Heart left ventricle (tissue), 13 donors: ENCODE results near the gene EMILIN2.

Experiments
- POLR2A ChIP-seq, 2 donors: fragments of 450-650 bp; IDR thresholded peaks; one replicate each; pipeline ENCODE4 v1.6.1; 2017; ENCODE audit warnings: antibody characterized with exemption in 2 of 2, mild to moderate bottlenecking in 2 of 2, moderate library complexity in 2 of 2
- TF ChIP-seq, protein P1 (sequence below), 12 donors: fragments of 200-600 bp; sonication (generic) in 4 of 12; IDR thresholded peaks; one replicate each; pipeline versions ENCODE4 v1.5.0 to v1.8.0; 2018 to 2022; ENCODE audit warnings: antibody characterized with exemption in 12 of 12, mild to moderate bottlenecking in 5 of 12
- donor health status: ischemic (EF 13 %, LVEDD 7.1; RV severe dilation, severe dysfunction).
- donor health status: DM: no; HTN: yes; CAD: no.
- donor health status: DM: no; HTN: no; CAD: no.
- donor health status: ischemic (EF 25% LVEDD 6.9; RV normal size, moderate dysfunction).
- donor health status: ischemic (EF 25% LVEDD 5.7; RV mildly dilated, moderate dysfunction).
- donor health status: ischemic (EF 35%, LVEDD 5.7; RV mildly dilated, moderate dysfunction).
- donor health status: nonischemic (EF 11% LVEDD 7.7; RV severe dilation, severe dysfunction).
- donor health status: DM: yes; HTN: yes; CAD: no.
- donor health status: PGD.
- donor health status: ischemic (EF 29% LVEDD 5.4; RV normal size, mild dysfunction).
- donor health status: nonischemic (EF 23%, LVEDD 6.1; RV moderate dilation, normal function).

DNA sequence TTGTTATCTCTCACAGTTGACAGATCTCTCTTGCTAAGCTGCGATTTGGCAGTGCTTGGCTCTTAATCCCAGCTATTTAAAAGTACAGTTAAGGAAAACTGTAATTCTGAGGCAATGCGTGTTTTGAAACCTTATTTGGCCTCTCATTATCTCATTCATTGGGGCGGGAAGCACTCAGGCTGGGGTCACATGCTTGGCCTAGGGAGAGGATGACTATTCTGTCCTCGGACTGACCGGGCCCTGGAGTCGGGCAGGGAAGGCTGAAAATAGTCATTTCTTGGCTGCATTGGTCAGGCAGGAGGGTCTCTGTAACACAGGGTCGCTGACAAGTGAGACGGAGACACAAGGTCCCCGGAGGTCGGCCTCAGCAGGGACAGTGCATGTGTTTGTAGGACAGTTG lies 20.2 kb upstream of the EMILIN2 start:
- TF ChIP-seq, protein P1, sequence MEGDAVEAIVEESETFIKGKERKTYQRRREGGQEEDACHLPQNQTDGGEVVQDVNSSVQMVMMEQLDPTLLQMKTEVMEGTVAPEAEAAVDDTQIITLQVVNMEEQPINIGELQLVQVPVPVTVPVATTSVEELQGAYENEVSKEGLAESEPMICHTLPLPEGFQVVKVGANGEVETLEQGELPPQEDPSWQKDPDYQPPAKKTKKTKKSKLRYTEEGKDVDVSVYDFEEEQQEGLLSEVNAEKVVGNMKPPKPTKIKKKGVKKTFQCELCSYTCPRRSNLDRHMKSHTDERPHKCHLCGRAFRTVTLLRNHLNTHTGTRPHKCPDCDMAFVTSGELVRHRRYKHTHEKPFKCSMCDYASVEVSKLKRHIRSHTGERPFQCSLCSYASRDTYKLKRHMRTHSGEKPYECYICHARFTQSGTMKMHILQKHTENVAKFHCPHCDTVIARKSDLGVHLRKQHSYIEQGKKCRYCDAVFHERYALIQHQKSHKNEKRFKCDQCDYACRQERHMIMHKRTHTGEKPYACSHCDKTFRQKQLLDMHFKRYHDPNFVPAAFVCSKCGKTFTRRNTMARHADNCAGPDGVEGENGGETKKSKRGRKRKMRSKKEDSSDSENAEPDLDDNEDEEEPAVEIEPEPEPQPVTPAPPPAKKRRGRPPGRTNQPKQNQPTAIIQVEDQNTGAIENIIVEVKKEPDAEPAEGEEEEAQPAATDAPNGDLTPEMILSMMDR (IDR thresholded peaks at IDR 0.05): no peak
- TF ChIP-seq POLR2A (IDR thresholded peaks at IDR 0.05): no peak
